H9 (cell line): ENCODE measurements around the gene KCNE2. TPM values are rescaled to one million over a fixed set of nuclear protein-coding genes. Genes with fewer than 3 reads are reported as not detected.

ENCODE experiments used
- DNase-seq: peaks from one replicate; pipeline ENCODE4 v3.0.0-alpha.2; 2017
- H2AFZ ChIP-seq: one replicate; pipeline ENCODE4 v1.6.1; 2013; ENCODE audit warnings: mild to moderate bottlenecking, low read length, control low read depth, moderate library complexity
- H2AK5ac ChIP-seq: 2 replicates; pipeline ENCODE4 v1.6.1; 2013; ENCODE audit warnings: low read length, control low read depth, mixed read lengths; ENCODE audit not compliant: insufficient read length
- H2BK120ac ChIP-seq: one replicate; pipeline ENCODE4 v1.6.1; 2013; ENCODE audit warnings: low read depth, mild to moderate bottlenecking, low read length, control low read depth, inconsistent platforms; ENCODE audit not compliant: poor library complexity, severe bottlenecking
- H2BK12ac ChIP-seq: 2 replicates; pipeline ENCODE4 v1.6.1; 2013; ENCODE audit warnings: low read length, control low read depth, mixed read lengths, low read depth; ENCODE audit not compliant: insufficient read length
- H2BK15ac ChIP-seq: 2 replicates; pipeline ENCODE4 v1.6.1; 2013; ENCODE audit warnings: low read depth, low read length, control low read depth
- H2BK20ac ChIP-seq: one replicate; pipeline ENCODE4 v1.6.1; 2013; ENCODE audit warnings: low read depth, mild to moderate bottlenecking, low read length, control low read depth, inconsistent platforms; ENCODE audit not compliant: poor library complexity, severe bottlenecking
- H2BK5ac ChIP-seq: 2 replicates; pipeline ENCODE4 v1.6.1; 2013; ENCODE audit warnings: low read length, control low read depth, mixed read lengths; ENCODE audit not compliant: insufficient read length
- H3K14ac ChIP-seq: 2 replicates; pipeline ENCODE4 v1.6.1; 2013; ENCODE audit warnings: low read length, control low read depth; ENCODE audit not compliant: insufficient read depth
- H3K18ac ChIP-seq: 2 replicates; pipeline ENCODE4 v1.6.1; 2013; ENCODE audit warnings: low read depth, mild to moderate bottlenecking, mixed read lengths, low read length, control low read depth; ENCODE audit not compliant: insufficient read length
- H3K23ac ChIP-seq: 2 replicates; pipeline ENCODE4 v1.6.1; 2013; ENCODE audit warnings: low read length, control low read depth, mixed read lengths, low read depth; ENCODE audit not compliant: insufficient read length
- H3K23me2 ChIP-seq: 2 replicates; pipeline ENCODE4 v1.6.1; 2013; ENCODE audit warnings: low read depth, mild to moderate bottlenecking, mixed read lengths, low read length, control low read depth; ENCODE audit not compliant: insufficient read length, poor library complexity, severe bottlenecking
- H3K27ac ChIP-seq: 2 replicates; pipeline ENCODE4 v1.5.1; 2013; ENCODE audit warnings: low read length, control low read depth, mixed read lengths, low read depth; ENCODE audit not compliant: insufficient read length
- H3K27me3 ChIP-seq: 2 replicates; pipeline ENCODE4 v1.6.1; 2013; ENCODE audit warnings: low read length, control low read depth, inconsistent platforms; ENCODE audit not compliant: insufficient read depth
- H3K4ac ChIP-seq: 2 replicates; pipeline ENCODE4 v1.6.1; 2013; ENCODE audit warnings: low read depth, mild to moderate bottlenecking, control low read depth, inconsistent platforms, low read length, moderate library complexity
- H3K4me1 ChIP-seq: 2 replicates; pipeline ENCODE4 v1.6.1; 2013; ENCODE audit warnings: low read length, control low read depth, inconsistent platforms; ENCODE audit not compliant: insufficient read depth
- H3K4me2 ChIP-seq: 2 replicates; pipeline ENCODE4 v1.6.1; 2013; ENCODE audit warnings: low read length, control low read depth, mixed read lengths; ENCODE audit not compliant: insufficient read length, insufficient read depth
- H3K56ac ChIP-seq: 2 replicates; pipeline ENCODE4 v1.6.1; 2013; ENCODE audit warnings: low read depth, mild to moderate bottlenecking, mixed read lengths, low read length, control low read depth; ENCODE audit not compliant: insufficient read length
- H3K79me1 ChIP-seq: 2 replicates; pipeline ENCODE4 v1.6.1; 2013; ENCODE audit warnings: low read depth, mild to moderate bottlenecking, moderate library complexity, low read length, control low read depth, inconsistent platforms; ENCODE audit not compliant: insufficient read depth, poor library complexity, severe bottlenecking
- H3K79me2 ChIP-seq: 2 replicates; pipeline ENCODE4 v1.6.1; 2013; ENCODE audit warnings: low read length, control low read depth, inconsistent platforms; ENCODE audit not compliant: insufficient read depth
- H3K9ac ChIP-seq: 2 replicates; pipeline ENCODE4 v1.6.1; 2013; ENCODE audit warnings: low read length, control low read depth, mixed read lengths; ENCODE audit not compliant: insufficient read length; ENCODE audit errors: extremely low read depth
- H3K9me3 ChIP-seq: one replicate; pipeline ENCODE4 v1.6.1; 2013; ENCODE audit warnings: low read depth, low read length, inconsistent platforms; ENCODE audit not compliant: control insufficient read depth
- H3T11ph ChIP-seq: one replicate; pipeline ENCODE4 v1.6.1; 2013; ENCODE audit warnings: mild to moderate bottlenecking, low read length, control low read depth, inconsistent platforms
- H4K20me1 ChIP-seq: one replicate; pipeline ENCODE4 v1.6.1; 2013; ENCODE audit not compliant: control insufficient read depth, insufficient read length, insufficient read depth
- H4K5ac ChIP-seq: 2 replicates; pipeline ENCODE4 v1.6.1; 2013; ENCODE audit warnings: low read depth, mild to moderate bottlenecking, mixed read lengths, low read length, control low read depth; ENCODE audit not compliant: insufficient read length
- H4K8ac ChIP-seq: replicated peaks from 2 replicates; pipeline ENCODE4 v1.6.1; 2013; ENCODE audit warnings: low read length, control low read depth, mixed read lengths, low read depth; ENCODE audit not compliant: insufficient read length
- H4K91ac ChIP-seq: 2 replicates; pipeline ENCODE4 v1.6.1; 2013; ENCODE audit warnings: low read depth, mild to moderate bottlenecking, moderate library complexity, mixed read lengths, low read length, control low read depth; ENCODE audit not compliant: insufficient read length
- H3K27ac Mint-ChIP-seq, 3 experiments: 2 replicates in 2 of 3; 3 replicates in 1 of 3; pipeline ENCODE4 v1.8.0; 2020 to 2021; ENCODE audit warnings: mixed read lengths in 3 of 3, mild to moderate bottlenecking in 1 of 3, moderate library complexity in 1 of 3
- H3K27me3 Mint-ChIP-seq: 2 replicates; pipeline ENCODE4 v1.8.0; 2021; ENCODE audit warnings: low read depth, mild to moderate bottlenecking, moderate library complexity, mixed read lengths
- H3K36me3 Mint-ChIP-seq, 3 experiments: 2 replicates in 2 of 3; 3 replicates in 1 of 3; pipeline ENCODE4 v1.8.0; 2020 to 2021; ENCODE audit warnings: low read depth in 3 of 3, mixed read lengths in 3 of 3; ENCODE audit not compliant: insufficient read depth in 1 of 3
- H3K4me1 Mint-ChIP-seq, 2 experiments: 2 replicates each; pipeline ENCODE4 v1.8.0; 2020; ENCODE audit warnings: mixed read lengths in 2 of 2
- H3K4me3 Mint-ChIP-seq, 2 experiments: 2 replicates in 1 of 2; 3 replicates in 1 of 2; pipeline ENCODE4 v1.8.0; 2020 to 2021; ENCODE audit warnings: mild to moderate bottlenecking in 2 of 2, mixed read lengths in 2 of 2, moderate library complexity in 1 of 2
- H3K9me3 Mint-ChIP-seq, 2 experiments: 2 replicates in 1 of 2; 3 replicates in 1 of 2; pipeline ENCODE4 v1.8.0; 2020; ENCODE audit warnings: mild to moderate bottlenecking in 2 of 2, mixed read lengths in 2 of 2, moderate library complexity in 1 of 2
- CTCF ChIP-seq: fragments of 200-600 bp; sonication (generic); conservative IDR thresholded peaks from 3 replicates; pipeline ENCODE4 v1.8.0; 2021; ENCODE audit warnings: antibody characterized with exemption, mild to moderate bottlenecking
- WGBS: extraction: QIAGEN DNeasy Blood & Tissue Kit; methylation state at CpG from one replicate; pipeline ENCODE4 v1.1.7; 2013; ENCODE audit warnings: missing lambda C conversion rate, low lambda C conversion rate, mixed read lengths; ENCODE audit not compliant: insufficient read length; ENCODE audit errors: extremely low coverage; 5-methylcytosine and 5-hydroxymethylcytosine counted together
- total RNA-seq: library from RNA; stranded (reverse); gene quantifications from 2 replicates; pipeline ENCODE4 v1.2.1, GENCODE V29; 2021

The KCNE2 gene
- total RNA-seq, 1 experiment from 2014 or later, result not detected

GRCh38 chr21:34344584-34344983 lies 19.2 kb upstream of the KCNE2 start:
- no peak overlapping the region for H2BK15ac ChIP-seq
- H4K91ac ChIP-seq, result no peak overlapping the region
- H3K79me2 ChIP-seq, result no peaks in the 10 kb centered on the region
- H3K9ac ChIP-seq, result no peak overlapping the region
- no peak overlapping the region for H4K5ac ChIP-seq
- no peak overlapping the region for H3K4me3 Mint-ChIP-seq
- no peaks in the 10 kb centered on the region for H3K27me3 ChIP-seq
- WGBS, result no CpG with 5 or more reads among the region's 5 CpGs
- no peaks in the 10 kb centered on the region for H4K20me1 ChIP-seq
- H2BK20ac ChIP-seq, result no peak overlapping the region
- H3K79me1 ChIP-seq, result no peaks in the 10 kb centered on the region
- no peak overlapping the region for H4K8ac ChIP-seq
- H3K27me3 Mint-ChIP-seq, result peaks cover 5% of the 10 kb centered on the region
- H2AK5ac ChIP-seq, result no peak overlapping the region
- H3T11ph ChIP-seq, result no peak overlapping the region
- no peaks in the 10 kb centered on the region for H3K4me1 ChIP-seq
- no peak overlapping the region for H2BK120ac ChIP-seq
- no peaks in the 10 kb centered on the region for H3K4me1 Mint-ChIP-seq
- H3K14ac ChIP-seq, result no peak overlapping the region
- H2BK5ac ChIP-seq, result no peak overlapping the region
- no peak overlapping the region for H3K18ac ChIP-seq
- no peak overlapping the region for H3K27ac ChIP-seq
- no peak overlapping the region for H3K4me2 ChIP-seq
- no peak overlapping the region for H2AFZ ChIP-seq
- DNase-seq, result no peak
- TF ChIP-seq CTCF, result no peak
- H3K9me3 Mint-ChIP-seq, result no peaks in the 10 kb centered on the region; a peak in 1 of 5 replicates
- H3K9me3 ChIP-seq, result no peaks in the 10 kb centered on the region
- no peak overlapping the region for H2BK12ac ChIP-seq
- H3K56ac ChIP-seq, result no peak overlapping the region
- H3K27ac Mint-ChIP-seq, result peak overlapping the region in 2 of 3 experiments; percentile 23 to 61; a peak in 2 of 7 replicates
- no peak overlapping the region for H3K23ac ChIP-seq
- H3K4ac ChIP-seq, result no peak overlapping the region
- no peaks in the 10 kb centered on the region for H3K36me3 Mint-ChIP-seq
- no peaks in the 10 kb centered on the region for H3K23me2 ChIP-seq
